ENCODE measurements around the gene TBCCD1. TPM values are rescaled to one million over a fixed set of nuclear protein-coding genes. Genes with fewer than 3 reads are reported as not detected.
A peak's percentile ranks its signal among the peaks of the same experiment; 100 is the strongest.
"Not testable (repeated sequence)": the region's sequence is repeated elsewhere in the genome, so short reads cannot be mapped to it uniquely, and the experiment has no call there.

The TBCCD1 gene
- total RNA-seq, 4 donors from 2014 or later, result 8.8 to 14.2 (median 12.0) TPM

- 0 to 5% methylated on average over 8 to 17 of the region's 59 CpGs for WGBS, 2 donors (ENCODE audit: low coverage in 1 of 2)
- H3K27ac ChIP-seq, result peak within 1 kb of the TSS; percentile 87 to 96 (median 94)
- peaks cover 3 to 32% of the 10 kb centered on the region in 2 donors for H3K36me3 ChIP-seq
- H3K27me3 ChIP-seq, result no peaks in the 10 kb centered on the region
- H3K9me3 ChIP-seq, result no peaks in the 10 kb centered on the region
- H3K4me1 ChIP-seq, result peaks cover 0 to 59% (median 18%) of the 10 kb centered on the region in 3 donors
- H3K4me3 ChIP-seq, result peak within 1 kb of the TSS; percentile 84 to 95
- TF ChIP-seq POLR2A (IDR thresholded peaks at IDR 0.05) (peak; percentile 83 to 86), EP300 (IDR thresholded peaks at IDR 0.05) (no peak), POLR2AphosphoS5 (IDR thresholded peaks at IDR 0.05) (peak; percentile 75), CTCF (IDR thresholded peaks at IDR 0.05) (no peak)
- peak; percentile 95 for ATAC-seq
These were observed 3.2 kb upstream of the TBCCD1 start, which contains the start of gene DNAJB11 for GRCh38 chr3:186570096-186570940. TSS of gene DNAJB11 (plus strand) at chr3:186570720. CDS start at chr3:186570898, 178 bp downstream.

GRCh38 chr3:186569779-186570095 is 2.6 kb upstream of the TBCCD1 start:
- peak overlapping the region; percentile 30 to 96 (median 74) for H3K27ac ChIP-seq
- H3K4me1 ChIP-seq, result peaks cover 0 to 63% (median 18%) of the 10 kb centered on the region in 3 donors
- peak overlapping the region; percentile 35 to 95 for H3K4me3 ChIP-seq
- H3K36me3 ChIP-seq, result peaks cover 3 to 26% of the 10 kb centered on the region in 2 donors
- no peak for TF ChIP-seq POLR2AphosphoS5 (IDR thresholded peaks at IDR 0.05)
- no peak for TF ChIP-seq CTCF (IDR thresholded peaks at IDR 0.05)
- no peak for TF ChIP-seq EP300 (IDR thresholded peaks at IDR 0.05)
- TF ChIP-seq POLR2A (IDR thresholded peaks at IDR 0.05), result no peak
- H3K27me3 ChIP-seq, result no peaks in the 10 kb centered on the region
- 5% methylated on average over 6 to 7 of the region's 7 CpGs for WGBS, 2 donors (ENCODE audit: low coverage in 1 of 2)
- H3K9me3 ChIP-seq, result no peaks in the 10 kb centered on the region
- ATAC-seq, result no peak

GRCh38 chr3:186569361-186569760 is 2.2 kb upstream of the TBCCD1 start:
- H3K27me3 ChIP-seq, H3K9me3 ChIP-seq, H3K27ac ChIP-seq, ATAC-seq: not testable (repeated sequence)
- Histone ChIP-seq H3K4me3 (peak overlapping the region in 1 of 2 donors; percentile 95), H3K36me3 (peaks cover 3 to 23% of the 10 kb centered on the region in 2 donors), H3K4me1 (peaks cover 0 to 67% (median 18%) of the 10 kb centered on the region in 3 donors)
- WGBS, 2 donors (ENCODE audit: low coverage in 1 of 2), result 80 to 87% methylated on average over 3 to 4 of the region's 11 CpGs

GRCh38 chr3:186566772-186567071 is 417 bp downstream of the TBCCD1 start:
- Histone ChIP-seq H3K9me3 (no peaks in the 10 kb centered on the region), H3K4me3 (peak overlapping the region; percentile 78), H3K27ac (peak overlapping the region; percentile 61 to 93 (median 88)), H3K27me3 (no peaks in the 10 kb centered on the region), H3K4me1 (peaks cover 0 to 75% (median 20%) of the 10 kb centered on the region in 3 donors), H3K36me3 (no peaks in the 10 kb centered on the region)
- no peak for ATAC-seq
- 0% methylated on average over 5 to 6 of the region's 14 CpGs for WGBS, 2 donors (ENCODE audit: low coverage in 1 of 2)
- no peak for TF ChIP-seq CTCF (IDR thresholded peaks at IDR 0.05)
- no peak for TF ChIP-seq POLR2AphosphoS5 (IDR thresholded peaks at IDR 0.05)
- TF ChIP-seq POLR2A (IDR thresholded peaks at IDR 0.05), result no peak
- no peak for TF ChIP-seq EP300 (IDR thresholded peaks at IDR 0.05)

- no peaks in the 10 kb centered on the region for H3K27me3 ChIP-seq
- H3K9me3 ChIP-seq, result no peaks in the 10 kb centered on the region
- no peak overlapping the region for H3K27ac ChIP-seq
- TF ChIP-seq POLR2A (IDR thresholded peaks at IDR 0.05) (no peak), CTCF (IDR thresholded peaks at IDR 0.05) (no peak), POLR2AphosphoS5 (IDR thresholded peaks at IDR 0.05) (no peak), EP300 (IDR thresholded peaks at IDR 0.05) (no peak)
- H3K4me1 ChIP-seq, result peaks cover 0 to 66% (median 12%) of the 10 kb centered on the region in 3 donors
- no peak overlapping the region for H3K4me3 ChIP-seq
- peaks cover 0 to 3% of the 10 kb centered on the region in 2 donors for H3K36me3 ChIP-seq
- no peak for ATAC-seq
These were observed 2.6 kb downstream of the TBCCD1 start for GRCh38 chr3:186564586-186564985.
